ENCODE results near the gene SLC24A5.

Gene SLC24A5

DNA sequence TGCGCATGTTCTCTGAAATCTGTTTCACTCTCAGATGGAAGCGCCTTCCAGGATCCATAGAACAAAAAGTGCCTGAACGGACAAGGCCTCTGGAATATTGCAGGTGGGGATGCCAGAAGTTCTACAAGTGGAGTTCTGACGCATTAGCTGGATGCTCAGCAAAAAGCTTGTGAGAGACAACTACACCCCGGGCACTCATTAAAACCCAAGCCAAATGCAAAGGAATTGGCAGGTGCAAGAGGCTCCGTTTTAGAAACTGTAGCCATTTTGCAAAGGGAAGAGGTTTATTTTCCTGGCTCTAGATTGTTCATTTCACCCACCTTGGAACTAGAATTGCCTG is 35.2 kb upstream of the SLC24A5 start:
- no peak for DNase-seq (ENCODE audit: low read depth)
- H3K4me3 ChIP-seq (replicated peaks; ENCODE audit: low read depth, low read length) = no peak overlapping the region
- no peak for TF ChIP-seq CTCF (IDR thresholded peaks at IDR 0.05; ENCODE audit: low read length, missing control alignments)

GRCh38 chr15:48086133-48086532 is 34.7 kb upstream of the SLC24A5 start:
- no peak for DNase-seq (ENCODE audit: low read depth)
- TF ChIP-seq CTCF (IDR thresholded peaks at IDR 0.05; ENCODE audit: low read length, missing control alignments) = no peak
- H3K4me3 ChIP-seq (replicated peaks; ENCODE audit: low read depth, low read length) = no peak overlapping the region

- no peak for DNase-seq (ENCODE audit: low read depth)
- no peak overlapping the region for H3K4me3 ChIP-seq (replicated peaks; ENCODE audit: low read depth, low read length)
- TF ChIP-seq CTCF (IDR thresholded peaks at IDR 0.05; ENCODE audit: low read length, missing control alignments) = no peak
Measured at GRCh38 chr15:48086576-48086975, 34.2 kb upstream of the SLC24A5 start.

DNA sequence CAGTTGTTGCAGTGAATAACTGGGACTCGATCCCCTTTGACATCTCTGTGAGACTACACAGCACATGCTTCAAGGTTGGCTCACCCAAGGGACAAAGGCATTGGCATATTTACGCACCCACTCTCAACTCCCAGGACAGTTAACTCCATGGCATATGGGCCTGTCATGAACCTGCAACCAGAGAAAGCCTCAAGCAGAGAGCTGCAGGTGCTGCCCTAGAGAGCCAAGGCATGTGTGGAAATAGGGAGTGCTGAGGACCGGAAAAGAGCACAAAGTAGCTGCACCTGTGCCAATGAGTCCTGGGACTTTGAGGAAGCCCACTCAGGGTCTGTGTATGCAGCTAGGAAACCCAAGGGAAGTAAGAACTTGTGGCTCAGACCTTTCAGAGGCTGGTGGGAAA is 32.9 kb upstream of the SLC24A5 start:
- no peak for TF ChIP-seq CTCF (IDR thresholded peaks at IDR 0.05; ENCODE audit: low read length, missing control alignments)
- no peak overlapping the region for H3K4me3 ChIP-seq (replicated peaks; ENCODE audit: low read depth, low read length)
- no peak for DNase-seq (ENCODE audit: low read depth)

- no peak overlapping the region for H3K4me3 ChIP-seq (replicated peaks; ENCODE audit: low read depth, low read length)
- no peak for TF ChIP-seq CTCF (IDR thresholded peaks at IDR 0.05; ENCODE audit: low read length, missing control alignments)
Measured at GRCh38 chr15:48089702-48090101, 31.1 kb upstream of the SLC24A5 start.

GRCh38 chr15:48090115-48090514 is 30.7 kb upstream of the SLC24A5 start:
- no peak for TF ChIP-seq CTCF (IDR thresholded peaks at IDR 0.05; ENCODE audit: low read length, missing control alignments)
- no peak overlapping the region for H3K4me3 ChIP-seq (replicated peaks; ENCODE audit: low read depth, low read length)
- no peak for DNase-seq (ENCODE audit: low read depth)

More at GRCh38 chr15:48089702-48090101, 31.1 kb upstream of the SLC24A5 start:
- no peak for DNase-seq (ENCODE audit: low read depth)

GRCh38 chr15:48090666-48091065 is 30.1 kb upstream of the SLC24A5 start:
- no peak for DNase-seq (ENCODE audit: low read depth)
- H3K4me3 ChIP-seq (replicated peaks; ENCODE audit: low read depth, low read length) = no peak overlapping the region
- TF ChIP-seq CTCF (IDR thresholded peaks at IDR 0.05; ENCODE audit: low read length, missing control alignments) = no peak

Measured in fibroblast of pulmonary artery (primary cell).